K562 (cell line): ENCODE measurements around the gene OSBP2. TPM values are rescaled to one million over a fixed set of nuclear protein-coding genes. Genes with fewer than 3 reads are reported as not detected.

Experiments
- REST ChIP-seq, 2 experiments: fragments of 450-650 bp; formaldehyde crosslinking in 1 of 2; IDR thresholded peaks; 2 replicates each; pipeline versions ENCODE4 v1.4.0 to v1.6.1; 2014 to 2020; ENCODE audit warnings: mild to moderate bottlenecking in 2 of 2, borderline replicate concordance in 1 of 2, low read depth in 1 of 2
- ZNF449 ChIP-seq: fragments of 250-450 bp; sonication (Bioruptor Pico); IDR thresholded peaks from 2 replicates; pipeline ENCODE4 v1.8.0; 2022; ENCODE audit warnings: moderate library complexity, mild to moderate bottlenecking, inconsistent platforms
- polyA plus RNA-seq, 8 experiments: library from polyadenylated mRNA; depleted of rRNA in 4 of 8; stranded (reverse) in 5 of 8; unstranded in 3 of 8; fragments of >200 nt; fragmentation: Nextera tagmentation in 2 of 8; fragmentation: Illumina TruSeq in 1 of 8; extraction: Ambion mirVana in 2 of 8; extraction: Trizol in 1 of 8; gene quantifications; 2 replicates each; pipeline versions ENCODE4 v1.2.1 to v1.2.3, GENCODE V29; 2011 to 2014; ENCODE audit warnings: inconsistent platforms in 1 of 8, missing spikeins in 1 of 8
- total RNA-seq, 7 experiments: library from RNA; depleted of rRNA in 6 of 7; stranded (reverse); fragments of >200 nt in 6 of 7; fragmentation: Illumina TruSeq in 2 of 7; extraction: Trizol in 2 of 7; gene quantifications; 2 replicates each; pipeline versions ENCODE4 v1.2.1 to v1.2.3, GENCODE V29; 2011 to 2021; ENCODE audit warnings: low replicate concordance in 1 of 7

Gene OSBP2
- total and polyA plus RNA-seq, 9 of the 15 experiments (the other 6 are each of a cell fraction or from before 2014, with no cell fraction given): 0.52 to 29.5 (median 21.6) TPM

GRCh38 chr22:30920407-30920806 lies 225.7 kb downstream of the OSBP2 start (continued):
- TF ChIP-seq ZNF449 (CRISPR knock-in tag) (no peak), REST (IDR thresholded peaks at IDR 0.05; ENCODE audit: borderline replicate concordance) (peak; percentile 75; the same call in 1 of the 2 replicates), REST (CRISPR knock-in tag; IDR thresholded peaks at IDR 0.05; ENCODE audit: low read depth) (no peak)
